Progenitor cell of endocrine pancreas (in vitro differentiated cells): ENCODE results near the gene IL1RN. TPM values are rescaled to one million over a fixed set of nuclear protein-coding genes. Genes with fewer than 3 reads are reported as not detected.

Experiments
- DNase-seq: peaks from one replicate; pipeline ENCODE4 v3.0.0; 2021; ENCODE audit warnings: low spot score; ENCODE audit not compliant: unreplicated experiment
- H3K27ac Mint-ChIP-seq: 2 replicates; pipeline ENCODE4 v1.8.0; 2021; ENCODE audit warnings: mild to moderate bottlenecking, moderate library complexity, mixed read lengths
- H3K27me3 Mint-ChIP-seq: 2 replicates; pipeline ENCODE4 v1.8.0; 2021; ENCODE audit warnings: mixed read lengths
- H3K36me3 Mint-ChIP-seq: 2 replicates; pipeline ENCODE4 v1.8.0; 2022; ENCODE audit warnings: mixed read lengths; ENCODE audit not compliant: insufficient read depth
- H3K4me1 Mint-ChIP-seq: 2 replicates; pipeline ENCODE4 v1.8.0; 2021; ENCODE audit warnings: low read depth, mixed read lengths
- H3K4me3 Mint-ChIP-seq: 2 replicates; pipeline ENCODE4 v1.8.0; 2021; ENCODE audit warnings: low read depth, mild to moderate bottlenecking, moderate library complexity, mixed read lengths
- H3K9me3 Mint-ChIP-seq: 2 replicates; pipeline ENCODE4 v1.8.0; 2021; ENCODE audit warnings: low read depth, mixed read lengths
- total RNA-seq: library from RNA; stranded (reverse); gene quantifications from 2 replicates; pipeline ENCODE4 v1.2.1, GENCODE V29; 2021
- TF ChIP-seq, protein P1 (sequence below): fragments of 200-600 bp; sonication (generic); IDR thresholded peaks from one replicate; pipeline ENCODE4 v1.5.0; 2021; ENCODE audit warnings: antibody characterized with exemption, mild to moderate bottlenecking; ENCODE audit not compliant: unreplicated experiment

The IL1RN gene
- total RNA-seq, 1 donor from 2014 or later = not detected

DNA sequence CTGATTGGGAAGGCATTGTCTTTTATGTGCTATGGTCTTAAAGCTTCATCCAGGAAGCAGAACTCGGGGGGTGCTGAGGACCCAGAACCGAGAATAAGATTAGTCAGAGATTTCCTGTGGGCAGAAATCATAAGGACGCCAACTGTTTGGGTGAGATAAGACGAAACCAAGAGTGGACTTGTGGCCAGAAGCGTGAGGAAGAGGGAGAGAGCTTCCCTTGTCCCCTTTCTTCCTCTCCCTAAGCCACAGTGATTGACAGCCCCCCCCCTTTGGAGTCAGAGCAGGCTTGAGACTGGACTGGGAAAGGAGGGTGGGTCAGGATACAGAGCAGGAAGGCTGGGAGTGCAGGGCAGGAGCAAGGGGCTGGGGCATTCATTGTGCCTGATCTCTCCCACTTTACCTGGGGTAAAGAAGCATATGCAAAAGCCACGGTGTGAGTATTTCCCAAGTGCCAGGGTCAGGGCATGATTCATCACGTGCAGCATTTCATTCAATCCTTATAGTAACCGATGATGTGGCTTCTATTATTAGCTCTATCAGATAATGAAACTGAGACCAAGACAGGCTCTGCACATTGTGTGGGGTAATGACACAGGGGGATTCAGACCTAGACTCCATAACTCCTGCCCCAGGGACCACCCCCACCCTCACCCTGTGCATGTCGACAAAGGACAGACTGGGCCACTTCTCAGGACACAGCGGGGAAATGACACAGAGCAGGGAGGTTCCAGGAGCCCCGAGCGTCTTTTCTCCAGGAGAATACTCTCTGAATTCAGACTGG, 3.0 kb upstream of the IL1RN start:
- no peak overlapping the region for H3K27ac Mint-ChIP-seq
- no peaks in the 10 kb centered on the region for H3K9me3 Mint-ChIP-seq
- TF ChIP-seq, protein P1, sequence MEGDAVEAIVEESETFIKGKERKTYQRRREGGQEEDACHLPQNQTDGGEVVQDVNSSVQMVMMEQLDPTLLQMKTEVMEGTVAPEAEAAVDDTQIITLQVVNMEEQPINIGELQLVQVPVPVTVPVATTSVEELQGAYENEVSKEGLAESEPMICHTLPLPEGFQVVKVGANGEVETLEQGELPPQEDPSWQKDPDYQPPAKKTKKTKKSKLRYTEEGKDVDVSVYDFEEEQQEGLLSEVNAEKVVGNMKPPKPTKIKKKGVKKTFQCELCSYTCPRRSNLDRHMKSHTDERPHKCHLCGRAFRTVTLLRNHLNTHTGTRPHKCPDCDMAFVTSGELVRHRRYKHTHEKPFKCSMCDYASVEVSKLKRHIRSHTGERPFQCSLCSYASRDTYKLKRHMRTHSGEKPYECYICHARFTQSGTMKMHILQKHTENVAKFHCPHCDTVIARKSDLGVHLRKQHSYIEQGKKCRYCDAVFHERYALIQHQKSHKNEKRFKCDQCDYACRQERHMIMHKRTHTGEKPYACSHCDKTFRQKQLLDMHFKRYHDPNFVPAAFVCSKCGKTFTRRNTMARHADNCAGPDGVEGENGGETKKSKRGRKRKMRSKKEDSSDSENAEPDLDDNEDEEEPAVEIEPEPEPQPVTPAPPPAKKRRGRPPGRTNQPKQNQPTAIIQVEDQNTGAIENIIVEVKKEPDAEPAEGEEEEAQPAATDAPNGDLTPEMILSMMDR = no peak
- H3K27me3 Mint-ChIP-seq = peaks cover 26% of the 10 kb centered on the region
- no peak overlapping the region for H3K4me3 Mint-ChIP-seq
- H3K4me1 Mint-ChIP-seq = peaks cover 7% of the 10 kb centered on the region
- DNase-seq = no peak
- no peaks in the 10 kb centered on the region for H3K36me3 Mint-ChIP-seq

DNA sequence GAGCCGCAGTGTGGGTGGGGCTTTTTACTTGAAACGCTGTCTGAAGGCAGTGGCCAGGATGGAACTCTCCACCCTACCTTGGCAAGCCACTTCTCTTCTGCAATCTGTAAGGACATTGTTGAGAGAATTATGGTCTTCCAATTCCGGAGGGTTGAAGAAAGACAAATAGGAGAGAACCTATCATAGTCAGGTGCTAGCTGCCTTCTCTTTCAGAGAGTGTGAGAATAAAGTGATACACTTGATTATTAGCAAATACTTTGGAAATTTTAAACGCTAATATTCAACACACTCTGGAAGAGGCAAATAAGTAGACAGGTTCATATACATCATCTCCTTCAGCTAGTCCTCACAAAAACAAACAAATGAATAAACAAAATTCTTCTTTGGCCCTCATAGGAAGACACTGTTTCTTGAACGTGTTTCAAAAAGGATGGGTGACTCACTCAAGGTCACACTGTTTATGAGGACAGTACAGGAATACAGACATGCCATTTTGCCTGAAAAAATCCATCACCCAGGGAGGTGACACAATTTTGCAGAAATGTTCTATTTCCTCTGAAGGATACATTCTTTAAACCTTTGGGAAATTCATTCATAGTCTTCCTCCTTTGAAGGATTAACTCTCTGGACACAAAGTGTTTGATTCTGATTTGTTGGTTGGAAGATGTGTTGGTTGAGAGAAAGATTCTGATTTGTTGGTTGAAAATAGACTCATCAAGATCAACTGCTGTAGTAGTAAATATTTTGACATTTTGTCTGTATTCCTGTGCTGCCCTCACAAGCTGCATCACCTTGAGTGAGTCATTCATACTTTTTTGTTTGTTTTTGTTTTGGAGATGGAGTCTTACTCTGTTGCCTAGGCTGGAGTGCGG, 2.2 kb upstream of the IL1RN start:
- H3K27ac Mint-ChIP-seq = no peak overlapping the region
- peaks cover 7% of the 10 kb centered on the region for H3K4me1 Mint-ChIP-seq
- DNase-seq = no peak
- peaks cover 18% of the 10 kb centered on the region for H3K27me3 Mint-ChIP-seq
- H3K9me3 Mint-ChIP-seq = no peaks in the 10 kb centered on the region
- TF ChIP-seq, protein P1 = no peak
- H3K4me3 Mint-ChIP-seq = no peak overlapping the region
- no peaks in the 10 kb centered on the region for H3K36me3 Mint-ChIP-seq

DNA sequence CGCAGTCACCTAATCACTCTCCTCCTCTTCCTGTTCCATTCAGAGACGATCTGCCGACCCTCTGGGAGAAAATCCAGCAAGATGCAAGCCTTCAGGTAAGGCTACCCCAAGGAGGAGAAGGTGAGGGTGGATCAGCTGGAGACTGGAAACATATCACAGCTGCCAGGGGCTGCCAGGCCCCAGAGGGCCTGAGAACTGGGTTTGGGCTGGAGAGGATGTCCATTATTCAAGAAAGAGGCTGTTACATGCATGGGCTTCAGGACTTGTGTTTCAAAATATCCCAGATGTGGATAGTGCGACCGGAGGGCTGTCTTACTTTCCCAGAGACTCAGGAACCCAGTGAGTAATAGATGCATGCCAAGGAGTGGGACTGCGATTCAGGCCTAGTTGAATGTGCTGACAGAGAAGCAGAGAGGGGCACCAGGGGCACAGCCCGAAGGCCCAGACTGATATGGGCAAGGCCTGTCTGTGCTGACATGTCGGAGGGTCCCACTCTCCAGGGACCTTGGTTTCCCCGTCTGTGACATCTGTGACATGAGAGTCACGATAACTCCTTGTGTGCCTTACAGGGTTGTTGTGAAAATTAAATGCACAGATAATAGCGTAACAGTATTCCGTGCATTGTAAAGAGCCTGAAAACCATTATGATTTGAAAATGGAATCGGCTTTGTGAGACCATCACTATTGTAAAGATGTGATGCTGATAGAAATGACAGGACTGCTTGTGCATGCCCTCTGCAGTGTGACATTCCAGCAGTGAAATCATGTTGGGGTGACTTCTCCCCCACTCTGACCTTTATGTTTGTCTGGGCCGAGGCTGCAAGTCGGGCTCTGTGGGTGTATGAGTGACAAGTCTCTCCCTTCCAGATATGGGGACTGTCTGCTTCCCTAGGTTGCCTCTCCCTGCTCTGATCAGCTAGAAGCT, 510 bp downstream of the IL1RN start:
- no peak for DNase-seq
- TF ChIP-seq, protein P1 = no peak
- H3K27ac Mint-ChIP-seq = no peak overlapping the region
- peaks cover 7% of the 10 kb centered on the region for H3K4me1 Mint-ChIP-seq
- peaks cover 3% of the 10 kb centered on the region for H3K27me3 Mint-ChIP-seq
- no peak overlapping the region for H3K4me3 Mint-ChIP-seq
- H3K9me3 Mint-ChIP-seq = no peaks in the 10 kb centered on the region
- no peaks in the 10 kb centered on the region for H3K36me3 Mint-ChIP-seq

DNA sequence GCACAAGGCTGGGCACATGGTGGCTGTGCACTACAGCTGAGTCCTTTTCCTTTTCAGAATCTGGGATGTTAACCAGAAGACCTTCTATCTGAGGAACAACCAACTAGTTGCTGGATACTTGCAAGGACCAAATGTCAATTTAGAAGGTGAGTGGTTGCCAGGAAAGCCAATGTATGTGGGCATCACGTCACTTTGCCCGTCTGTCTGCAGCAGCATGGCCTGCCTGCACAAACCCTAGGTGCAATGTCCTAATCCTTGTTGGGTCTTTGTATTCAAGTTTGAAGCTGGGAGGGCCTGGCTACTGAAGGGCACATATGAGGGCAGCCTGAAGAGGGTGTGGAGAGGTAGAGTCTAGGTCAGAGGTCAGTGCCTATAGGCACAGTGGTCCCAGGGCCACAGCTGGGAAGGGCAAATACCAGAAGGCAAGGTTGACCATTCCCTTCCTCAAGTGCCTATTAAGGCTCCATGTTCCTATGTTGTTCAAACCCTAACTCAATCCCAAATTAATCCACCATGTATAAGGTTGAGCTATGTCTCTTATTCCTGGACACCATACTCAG, 2.2 kb downstream of the IL1RN start:
- H3K27me3 Mint-ChIP-seq = no peaks in the 10 kb centered on the region
- no peak overlapping the region for H3K4me3 Mint-ChIP-seq
- H3K4me1 Mint-ChIP-seq = peaks cover 7% of the 10 kb centered on the region
- TF ChIP-seq, protein P1 = no peak
- no peaks in the 10 kb centered on the region for H3K36me3 Mint-ChIP-seq
- H3K27ac Mint-ChIP-seq = no peak overlapping the region
- DNase-seq = no peak
- no peaks in the 10 kb centered on the region for H3K9me3 Mint-ChIP-seq
